ENCODE data around the gene RGS1.

GRCh38 chr1:192552760-192553191, 22.8 kb upstream of the RGS1 start:
- TF ChIP-seq CTCF (IDR thresholded peaks at IDR 0.05; ENCODE audit: low read length) = no peak
- TF ChIP-seq EZH2phosphoT487 (IDR thresholded peaks at IDR 0.05; ENCODE audit: low read length) = no peak
- no peak for TF ChIP-seq EZH2 (optimal IDR thresholded peaks at IDR 0.05; ENCODE audit: low read depth, low read length)
